ENCODE results near the gene NMU. TPM values are rescaled to one million over a fixed set of nuclear protein-coding genes. Genes with fewer than 3 reads are reported as not detected.

Gene NMU
- total RNA-seq, 2 donors from 2014 or later: not detected

DNA sequence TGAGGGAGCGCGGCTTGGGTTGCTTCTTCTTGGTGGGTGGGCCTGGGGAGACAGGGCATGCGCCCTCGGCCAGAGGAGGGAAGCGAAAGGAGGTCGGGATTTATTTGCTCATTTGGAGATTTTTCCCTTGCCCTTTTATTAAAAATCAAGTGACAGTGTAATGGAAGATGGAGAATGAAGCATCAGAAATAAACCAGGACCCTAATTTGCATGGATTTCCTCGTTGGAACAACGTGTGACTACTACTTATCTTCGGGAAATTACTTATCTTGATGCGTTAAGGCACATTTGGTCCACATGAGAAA is 88.7 kb downstream of the NMU start:
- Histone ChIP-seq H3K4me1 (peaks cover 13% of the 10 kb centered on the region), H3K27me3 (no peaks in the 10 kb centered on the region), H3K9me3 (no peaks in the 10 kb centered on the region), H3K4me3 (peak overlapping the region; percentile 80 to 92), H3K27ac (peak overlapping the region; percentile 95 to 99 (median 97)), H3K36me3 (replicated peaks in 1 of 2; ENCODE audit: insufficient read depth in 1 of 2, low read depth in 2 of 2) (no peaks in the 10 kb centered on the region)
- DNase-seq (no peak), ATAC-seq (no peak)
- intact Hi-C loops (cut with DNase I): no loop called here
- WGBS, 2 donors: 0 to 1% methylated on average over 10 of the region's 10 CpGs
- TF ChIP-seq, protein P1, sequence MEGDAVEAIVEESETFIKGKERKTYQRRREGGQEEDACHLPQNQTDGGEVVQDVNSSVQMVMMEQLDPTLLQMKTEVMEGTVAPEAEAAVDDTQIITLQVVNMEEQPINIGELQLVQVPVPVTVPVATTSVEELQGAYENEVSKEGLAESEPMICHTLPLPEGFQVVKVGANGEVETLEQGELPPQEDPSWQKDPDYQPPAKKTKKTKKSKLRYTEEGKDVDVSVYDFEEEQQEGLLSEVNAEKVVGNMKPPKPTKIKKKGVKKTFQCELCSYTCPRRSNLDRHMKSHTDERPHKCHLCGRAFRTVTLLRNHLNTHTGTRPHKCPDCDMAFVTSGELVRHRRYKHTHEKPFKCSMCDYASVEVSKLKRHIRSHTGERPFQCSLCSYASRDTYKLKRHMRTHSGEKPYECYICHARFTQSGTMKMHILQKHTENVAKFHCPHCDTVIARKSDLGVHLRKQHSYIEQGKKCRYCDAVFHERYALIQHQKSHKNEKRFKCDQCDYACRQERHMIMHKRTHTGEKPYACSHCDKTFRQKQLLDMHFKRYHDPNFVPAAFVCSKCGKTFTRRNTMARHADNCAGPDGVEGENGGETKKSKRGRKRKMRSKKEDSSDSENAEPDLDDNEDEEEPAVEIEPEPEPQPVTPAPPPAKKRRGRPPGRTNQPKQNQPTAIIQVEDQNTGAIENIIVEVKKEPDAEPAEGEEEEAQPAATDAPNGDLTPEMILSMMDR (IDR thresholded peaks at IDR 0.05): no peak
- no peak for TF ChIP-seq POLR2A (IDR thresholded peaks at IDR 0.05)

DNA sequence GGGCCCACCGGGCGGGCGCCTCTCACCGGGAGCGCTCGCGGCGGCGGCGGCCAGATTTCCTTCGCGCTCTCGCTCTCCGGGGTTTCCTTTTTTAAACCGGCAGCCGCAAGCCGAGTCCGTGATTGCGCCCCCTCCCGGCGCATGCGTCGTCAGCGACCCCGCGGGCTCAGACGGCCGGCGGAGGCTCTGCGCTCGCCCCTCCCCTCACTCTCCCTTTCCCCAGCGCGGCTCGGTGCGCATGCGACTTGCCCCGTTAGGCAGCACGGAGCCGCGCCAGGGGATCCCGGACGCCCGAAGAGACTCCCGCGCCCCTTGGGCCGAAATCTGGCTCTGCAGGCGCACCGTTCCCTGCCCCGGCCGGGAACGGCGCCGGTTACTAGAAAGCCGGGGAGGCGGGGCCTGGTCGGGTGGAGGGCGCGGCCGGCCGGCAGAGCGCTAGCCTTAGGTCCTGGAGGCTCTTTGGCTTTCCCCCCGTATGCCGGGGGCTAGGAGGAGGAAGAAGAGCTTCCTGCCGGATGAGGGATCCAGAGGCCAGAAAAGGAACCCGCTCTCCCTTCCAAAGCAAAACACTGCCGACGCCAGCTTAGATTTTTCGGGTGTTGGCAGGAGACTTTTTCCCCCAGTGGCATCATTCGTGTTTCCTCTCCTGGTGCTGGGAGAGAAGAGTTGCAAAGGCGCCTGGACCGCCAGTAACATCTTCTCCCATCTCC is 89.2 kb downstream of the NMU start, which contains the start of gene CLOCK:
TSS of gene CLOCK (minus strand) at position 154 of the 710 bp plus-strand sequence. CDS start 64,124 bp downstream, outside the sequence.
- H3K9me3 ChIP-seq: no peaks in the 10 kb centered on the region
- no peaks in the 10 kb centered on the region for H3K36me3 ChIP-seq (replicated peaks in 1 of 2; ENCODE audit: insufficient read depth in 1 of 2, low read depth in 2 of 2)
- ATAC-seq (peak; percentile 84), DNase-seq (peak; percentile 86 to 91 (median 88))
- H3K27ac ChIP-seq: peak within 1 kb of the TSS; percentile 95 to 99 (median 97)
- H3K27me3 ChIP-seq: no peaks in the 10 kb centered on the region
- H3K4me3 ChIP-seq: peak within 1 kb of the TSS; percentile 80 to 92
- peaks cover 13% of the 10 kb centered on the region for H3K4me1 ChIP-seq
- 0% methylated on average over 18 to 53 of the region's 71 CpGs for WGBS, 2 donors
- intact Hi-C loops (cut with DNase I): no loop called here
- peak; percentile 54 to 74 (median 73) for TF ChIP-seq POLR2A (IDR thresholded peaks at IDR 0.05)
- TF ChIP-seq, protein P1 (IDR thresholded peaks at IDR 0.05): peak; percentile 12 to 72 (median 68)

DNA sequence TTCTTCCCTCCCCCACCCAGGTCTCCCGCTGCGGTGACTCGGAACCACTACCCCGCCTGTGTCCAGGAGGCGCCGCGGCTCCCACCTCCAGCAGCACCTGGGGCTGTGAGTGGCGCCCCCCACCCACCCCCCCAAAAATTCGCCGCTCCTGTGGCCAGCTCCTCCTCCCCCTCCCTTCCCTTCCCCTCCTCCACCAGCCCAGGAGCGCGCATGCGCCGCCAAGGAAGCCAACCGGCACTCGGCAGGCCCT is 89.7 kb downstream of the NMU start:
- H3K9me3 ChIP-seq: no peaks in the 10 kb centered on the region
- H3K4me3 ChIP-seq: peak overlapping the region; percentile 80 to 92
- ATAC-seq (peak; percentile 79), DNase-seq (peak in 1 of 4 donors; percentile 85)
- H3K4me1 ChIP-seq: peaks cover 13% of the 10 kb centered on the region
- H3K27ac ChIP-seq: peak overlapping the region; percentile 95 to 99 (median 97)
- H3K27me3 ChIP-seq: no peaks in the 10 kb centered on the region
- 1% methylated on average over 15 of the region's 16 CpGs; no CpG with 5 or more reads in 1 of the 2 donors for WGBS, 2 donors
- H3K36me3 ChIP-seq (replicated peaks in 1 of 2; ENCODE audit: insufficient read depth in 1 of 2, low read depth in 2 of 2): no peaks in the 10 kb centered on the region
- TF ChIP-seq POLR2A (IDR thresholded peaks at IDR 0.05): no peak
- TF ChIP-seq, protein P1 (IDR thresholded peaks at IDR 0.05): no peak
- intact Hi-C loops (cut with DNase I): no loop called here

DNA sequence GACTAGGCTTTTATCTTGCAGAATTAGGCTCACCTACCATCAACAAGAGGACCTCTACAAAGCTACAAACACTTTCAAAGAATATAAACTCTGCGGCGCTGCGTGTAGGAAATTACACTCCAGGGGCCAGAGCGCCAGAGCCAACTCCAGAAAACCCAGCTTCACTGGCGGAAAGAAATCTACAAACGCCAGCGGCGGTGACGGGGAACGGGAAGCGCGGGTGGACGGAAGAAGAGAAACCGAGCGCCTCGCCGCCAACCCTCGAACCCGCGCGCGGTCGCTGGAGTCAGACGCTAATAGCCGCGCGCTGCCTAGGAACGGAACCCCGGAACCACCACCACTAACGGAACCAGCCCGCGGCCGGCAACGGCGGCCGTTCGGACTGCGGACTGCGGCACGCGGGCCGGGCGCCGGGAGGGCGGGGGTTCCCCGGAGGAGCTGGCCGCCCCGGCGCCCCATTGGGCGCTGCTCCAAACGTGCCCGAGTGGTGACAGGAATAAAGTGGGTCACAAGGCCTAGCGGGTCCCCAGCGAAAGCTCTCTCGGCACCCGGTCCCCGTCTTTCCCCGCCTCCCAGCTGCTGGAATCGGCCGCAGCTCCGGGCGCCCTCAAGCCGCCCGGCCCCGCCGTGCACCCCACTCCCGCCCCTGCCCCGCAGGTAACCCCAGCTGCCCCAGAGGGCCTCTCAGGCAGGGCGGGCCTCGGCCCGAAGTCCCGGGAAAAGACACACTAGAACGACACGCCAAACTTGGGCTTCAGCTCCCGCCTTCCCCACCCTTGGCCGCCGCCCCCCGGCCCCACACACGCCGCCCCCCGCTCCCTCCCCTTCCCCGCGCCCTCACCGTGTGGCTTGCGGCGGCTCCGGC is 90.2 kb downstream of the NMU start:
- Histone ChIP-seq H3K27ac (peak overlapping the region; percentile 95 to 99 (median 97)), H3K27me3 (no peaks in the 10 kb centered on the region), H3K4me1 (peaks cover 13% of the 10 kb centered on the region), H3K4me3 (peak overlapping the region; percentile 80 to 92), H3K36me3 (replicated peaks in 1 of 2; ENCODE audit: insufficient read depth in 1 of 2, low read depth in 2 of 2) (no peaks in the 10 kb centered on the region), H3K9me3 (no peaks in the 10 kb centered on the region)
- ATAC-seq: peak; percentile 73
- 0 to 1% methylated on average over 25 to 84 of the region's 87 CpGs for WGBS, 2 donors
- peak; percentile 78 to 86 (median 82) for DNase-seq
- TF ChIP-seq, protein P1 (IDR thresholded peaks at IDR 0.05): no peak
- TF ChIP-seq POLR2A (IDR thresholded peaks at IDR 0.05): peak; percentile 39 to 59 (median 54)
- intact Hi-C loops (cut with DNase I): no loop called here

Other genes with a start within 250 kb of the NMU start
- 100 to 1,000 TPM in 1 of 2 donors, 10 to 100 TPM in 1; 90.5 to 308 TPM for gene TMEM165, start 240.3 kb downstream of the NMU start, total RNA-seq
- gene CLOCK, start 89.4 kb downstream of the NMU start, total RNA-seq: 10 to 100 TPM in 1 of 2 donors, 1 to 10 TPM in 1; 6.3 to 13.7 TPM
- gene PDCL2, start 44.1 kb downstream of the NMU start, total RNA-seq: not detected
- not detected for gene EXOC1L, start 183.5 kb upstream of the NMU start, total RNA-seq
- 10 to 100 TPM; 16.9 to 37.9 TPM for gene EXOC1, start 217.3 kb upstream of the NMU start, total RNA-seq